Lung microvascular endothelial cell (primary cell): ENCODE results near the gene PDCD11. TPM values are rescaled to one million over a fixed set of nuclear protein-coding genes. Genes with fewer than 3 reads are reported as not detected.
"Not testable (repeated sequence)": the region's sequence is repeated elsewhere in the genome, so short reads cannot be mapped to it uniquely, and the experiment has no call there.

Experiments
- DNase-seq, 2 donors: peaks; one replicate each; pipeline versions ENCODE4 v3.0.0 to v3.0.0-alpha.2; 2010; ENCODE audit warnings: low read depth in 2 of 2
- total RNA-seq: library from RNA; depleted of rRNA; stranded (reverse); fragments of >200 nt; gene quantifications from 2 replicates; pipeline ENCODE4 v1.2.1, GENCODE V29; 2014

Gene PDCD11
- total RNA-seq, result 19.0 and 27.2 TPM in 2 replicates

GRCh38 chr10:103396067-103396788 is at the start of gene PDCD11, which contains the start of gene ATP5MK:
TSS of gene PDCD11 (plus strand) at chr10:103396626. CDS start at chr10:103398427, 1,801 bp downstream.
TSS of gene ATP5MK (minus strand) at chr10:103396475. CDS start at chr10:103392457, 4,018 bp downstream.
- peak; percentile 98 for DNase-seq

GRCh38 chr10:103350175-103350516 is 46.3 kb upstream of the PDCD11 start:
- DNase-seq, result no peak

GRCh38 chr10:103350517-103351260 is 45.7 kb upstream of the PDCD11 start, which contains the start of gene PCGF6:
TSS of gene PCGF6 (minus strand) at chr10:103351140. CDS start at chr10:103351066, 74 bp downstream.
- DNase-seq, result peak; percentile 82 to 89

GRCh38 chr10:103353281-103353680 is 43.1 kb upstream of the PDCD11 start:
- DNase-seq, result no peak

GRCh38 chr10:103354567-103354966 is 41.9 kb upstream of the PDCD11 start:
- not testable (repeated sequence) for DNase-seq

GRCh38 chr10:103355906-103356599 is 40.4 kb upstream of the PDCD11 start:
- no peak for DNase-seq

GRCh38 chr10:103359493-103359892 is 36.9 kb upstream of the PDCD11 start:
- not testable (repeated sequence) for DNase-seq

- not testable (repeated sequence) for DNase-seq
Measured at GRCh38 chr10:103360791-103361190, 35.6 kb upstream of the PDCD11 start.

- DNase-seq, result peak in 1 of 2 donors; percentile 3
Measured at GRCh38 chr10:103367379-103367781, 29.0 kb upstream of the PDCD11 start.

- DNase-seq, result peak; percentile 96 to 97
Measured at GRCh38 chr10:103367782-103368518, 28.5 kb upstream of the PDCD11 start, which contains the start of gene TAF5. TSS of gene TAF5 (plus strand) at chr10:103367976. CDS start at chr10:103367990, 14 bp downstream.

GRCh38 chr10:103373544-103373943 is 22.9 kb upstream of the PDCD11 start:
- no peak for DNase-seq

- no peak for DNase-seq
Measured at GRCh38 chr10:103374263-103374662, 22.2 kb upstream of the PDCD11 start.

GRCh38 chr10:103382769-103383168 is 13.7 kb upstream of the PDCD11 start:
- no peak for DNase-seq

- DNase-seq, result no peak
Measured at GRCh38 chr10:103394180-103394579, 2.2 kb upstream of the PDCD11 start.

- peak; percentile 22 to 37 for DNase-seq
Measured at GRCh38 chr10:103395754-103396066, 716 bp upstream of the PDCD11 start.

- DNase-seq, result no peak
Measured at GRCh38 chr10:103396789-103397087, 312 bp downstream of the PDCD11 start.

GRCh38 chr10:103397191-103397825 is 882 bp downstream of the PDCD11 start:
- DNase-seq, result peak in 1 of 2 donors; percentile 21

GRCh38 chr10:103413564-103413963 is 17.1 kb downstream of the PDCD11 start:
- DNase-seq, result no peak

GRCh38 chr10:103415581-103415980 is 19.2 kb downstream of the PDCD11 start:
- no peak for DNase-seq

GRCh38 chr10:103416436-103417147 is 20.2 kb downstream of the PDCD11 start:
- peak; percentile 72 to 86 for DNase-seq
